Colonic mucosa (tissue), 4 donors: ENCODE results near the gene RAD18. TPM values are rescaled to one million over a fixed set of nuclear protein-coding genes. Genes with fewer than 3 reads are reported as not detected.

ENCODE experiments used
- DNase-seq: peaks from one replicate; pipeline ENCODE4 v3.0.0-alpha.2; 2020
- H3K27ac ChIP-seq: fragments of 200-600 bp; one replicate; pipeline ENCODE4 v1.8.0; 2021
- H3K27me3 ChIP-seq: fragments of 200-600 bp; one replicate; pipeline ENCODE4 v1.8.0; 2021
- H3K36me3 ChIP-seq: fragments of 200-600 bp; one replicate; pipeline ENCODE4 v1.8.0; 2021
- H3K4me1 ChIP-seq: fragments of 200-600 bp; one replicate; pipeline ENCODE4 v1.8.0; 2021; ENCODE audit warnings: mild to moderate bottlenecking
- H3K4me3 ChIP-seq: fragments of 200-600 bp; one replicate; pipeline ENCODE4 v1.8.0; 2021
- H3K9ac ChIP-seq, 2 donors: one replicate each; pipeline ENCODE4 v1.7.0; 2013; ENCODE audit warnings: control low read depth in 2 of 2, low read depth in 2 of 2, low read length in 2 of 2
- H3K9me3 ChIP-seq: fragments of 200-600 bp; one replicate; pipeline ENCODE4 v1.8.0; 2021
- CTCF ChIP-seq: fragments of 200-600 bp; IDR thresholded peaks from one replicate; pipeline ENCODE4 v1.8.0; 2022; ENCODE audit warnings: antibody characterized with exemption, mild to moderate bottlenecking
- intact Hi-C: fragments of 100-400 bp; cut with DNase I; formaldehyde crosslinking; loops from one replicate; pipeline ENCODE4 v1.14.1; 2022
- total RNA-seq, 2 donors: library from RNA; stranded (reverse); fragmentation: NEBNext Ultra II Directional in 1 of 2; extraction: Animal tissue kit (Norgen Biotek cat#: 25700) in 1 of 2; gene quantifications; one replicate each; pipeline ENCODE4 v1.2.1, GENCODE V29; 2021
- donor health status: healthy.
- donor health status: DM: no; HTN: no; CAD: no.
- donor health status: DM: no; HTN: no; CAD: no.

Gene RAD18
- total RNA-seq, 2 donors from 2014 or later: 12.2 to 25.9 TPM

DNA sequence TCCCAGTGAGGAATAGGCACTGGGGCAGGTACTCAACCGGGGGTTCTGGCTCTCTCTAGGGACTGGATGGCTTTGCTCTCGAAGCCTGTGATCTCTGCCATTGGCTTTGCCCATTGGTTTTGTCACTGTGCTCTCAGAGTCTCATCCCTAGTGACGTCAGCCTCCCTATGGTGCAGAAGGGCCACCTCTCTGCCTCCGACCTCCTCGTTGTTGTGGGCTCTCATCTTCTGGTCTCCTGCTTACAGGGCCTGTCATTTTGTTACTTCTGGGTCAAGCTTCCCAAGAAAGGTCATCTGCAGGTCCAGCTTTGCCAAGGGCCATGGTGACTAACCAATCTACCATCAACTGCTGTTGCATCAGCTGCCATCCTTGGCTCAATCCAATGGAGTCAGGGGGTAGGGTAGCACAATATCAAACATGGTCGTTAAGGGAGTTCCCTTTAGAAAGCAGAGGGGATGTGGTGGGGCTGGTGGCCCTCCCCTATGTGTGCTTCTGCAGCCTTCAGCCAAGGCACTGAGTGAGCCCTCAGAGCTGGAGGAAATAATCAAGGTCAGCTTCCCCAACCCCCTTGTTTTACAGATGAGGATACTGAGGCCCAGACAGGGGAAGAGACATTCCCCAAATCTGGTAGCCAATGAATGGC is 13.4 kb upstream of the RAD18 start:
- TF ChIP-seq CTCF: no peak
- H3K9ac ChIP-seq: no peak overlapping the region
- intact Hi-C loops: no loop called here
- H3K36me3 ChIP-seq: no peaks in the 10 kb centered on the region
- H3K9me3 ChIP-seq: no peaks in the 10 kb centered on the region
- no peak overlapping the region for H3K4me3 ChIP-seq
- no peak for DNase-seq
- no peaks in the 10 kb centered on the region for H3K27me3 ChIP-seq
- no peak overlapping the region for H3K27ac ChIP-seq
- no peaks in the 10 kb centered on the region for H3K4me1 ChIP-seq

DNA sequence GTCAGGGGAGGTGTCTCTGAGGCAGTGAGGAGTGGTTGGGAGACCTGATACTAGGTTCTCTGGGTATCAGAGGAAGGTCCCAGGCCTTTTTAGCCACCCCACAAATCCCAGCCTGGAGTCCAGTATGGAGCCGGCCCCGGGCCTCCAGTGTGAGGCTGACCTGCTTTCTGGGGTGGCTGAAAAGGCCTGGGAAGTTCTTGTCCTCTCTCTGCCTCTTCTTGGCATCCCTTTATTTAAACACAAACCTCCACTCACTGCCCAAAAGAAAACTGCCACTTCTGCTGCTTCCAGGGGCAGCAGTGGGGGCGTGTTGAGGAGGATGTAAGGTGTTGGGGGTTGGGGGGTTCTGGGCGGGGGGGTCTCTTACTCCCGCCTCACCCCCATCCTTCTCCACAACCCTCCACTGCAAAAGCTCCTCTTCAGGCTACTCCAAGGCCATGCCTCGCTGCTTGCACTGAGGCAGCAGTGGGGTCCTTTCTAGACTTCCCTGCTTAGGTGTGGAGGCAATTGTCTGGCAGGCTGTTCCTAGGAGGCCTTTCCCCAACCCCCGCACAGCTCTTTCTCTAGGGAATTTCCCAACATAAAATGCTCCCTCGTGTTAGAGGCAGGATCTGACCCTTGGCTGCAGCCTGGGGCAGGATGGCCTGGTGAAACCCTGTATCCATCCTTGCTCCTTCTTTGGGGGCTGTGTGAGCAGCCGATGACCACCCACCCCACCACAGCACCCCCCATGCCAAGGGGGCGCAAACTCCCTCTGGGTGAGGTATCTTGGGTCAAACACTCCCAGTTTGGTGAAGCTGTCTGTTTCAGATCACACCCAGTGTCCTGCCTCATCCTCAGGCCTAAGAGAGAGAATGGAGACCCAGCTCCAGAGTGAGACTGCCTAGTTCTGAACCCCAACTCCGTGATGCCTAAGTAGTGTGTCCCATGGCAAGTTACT is 12.1 kb upstream of the RAD18 start:
- TF ChIP-seq CTCF: no peak
- DNase-seq: no peak
- H3K9me3 ChIP-seq: no peaks in the 10 kb centered on the region
- no peak overlapping the region for H3K4me3 ChIP-seq
- no peaks in the 10 kb centered on the region for H3K36me3 ChIP-seq
- H3K27ac ChIP-seq: no peak overlapping the region
- H3K27me3 ChIP-seq: no peaks in the 10 kb centered on the region
- no peak overlapping the region for H3K9ac ChIP-seq
- intact Hi-C loops: no loop called here
- H3K4me1 ChIP-seq: no peaks in the 10 kb centered on the region

- intact Hi-C loops: loop anchor here (5.0 kb wide), 1 partner anchor 93 kb away; no protein-coding TSS in a partner anchor
Measured at GRCh38 chr3:8974458-8974857, 11.2 kb upstream of the RAD18 start.

GRCh38 chr3:8972639-8973038 is 9.4 kb upstream of the RAD18 start:
- TF ChIP-seq CTCF: no peak

More at GRCh38 chr3:8974458-8974857, 11.2 kb upstream of the RAD18 start:
- DNase-seq: no peak
- Histone ChIP-seq H3K9me3 (no peaks in the 10 kb centered on the region), H3K27ac (no peak overlapping the region), H3K9ac (no peak overlapping the region), H3K27me3 (no peaks in the 10 kb centered on the region), H3K4me3 (no peak overlapping the region), H3K36me3 (no peaks in the 10 kb centered on the region), H3K4me1 (no peaks in the 10 kb centered on the region)
- no peak for TF ChIP-seq CTCF

GRCh38 chr3:8970971-8971589 is 7.8 kb upstream of the RAD18 start:
- intact Hi-C loops: loop anchor here (2.0 to 5.0 kb wide), 2 partner anchors 96 to 332 kb away; no protein-coding TSS in a partner anchor
- Histone ChIP-seq H3K27ac (no peak overlapping the region), H3K4me3 (no peak overlapping the region), H3K27me3 (no peaks in the 10 kb centered on the region), H3K4me1 (no peaks in the 10 kb centered on the region), H3K9ac (no peak overlapping the region), H3K36me3 (no peaks in the 10 kb centered on the region), H3K9me3 (no peaks in the 10 kb centered on the region)
- DNase-seq: peak; percentile 77
- TF ChIP-seq CTCF: peak; percentile 93

More at GRCh38 chr3:8972639-8973038, 9.4 kb upstream of the RAD18 start:
- Histone ChIP-seq H3K9me3 (no peaks in the 10 kb centered on the region), H3K9ac (no peak overlapping the region), H3K27me3 (no peaks in the 10 kb centered on the region), H3K4me1 (no peaks in the 10 kb centered on the region), H3K27ac (no peak overlapping the region), H3K4me3 (no peak overlapping the region), H3K36me3 (no peaks in the 10 kb centered on the region)
- intact Hi-C loops: loop anchor here (5.0 kb wide), 1 partner anchor 95 kb away; no protein-coding TSS in a partner anchor
- DNase-seq: no peak
